CD4-positive, alpha-beta T cell treated with Interleukin-6 for 4 hours (primary cell): Measurements from ENCODE around the gene SMAD2.
A peak's percentile ranks its signal among the peaks of the same experiment; 100 is the strongest.
"Not testable (repeated sequence)": the region's sequence is repeated elsewhere in the genome, so short reads cannot be mapped to it uniquely, and the experiment has no call there.

Experiments
- DNase-seq: peaks from one replicate; pipeline ENCODE4 v3.0.0-alpha.2; 2020; ENCODE audit warnings: mixed read lengths

The SMAD2 gene

GRCh38 chr18:47788621-47789020 lies 141.8 kb downstream of the SMAD2 start:
- DNase-seq = no peak

DNA sequence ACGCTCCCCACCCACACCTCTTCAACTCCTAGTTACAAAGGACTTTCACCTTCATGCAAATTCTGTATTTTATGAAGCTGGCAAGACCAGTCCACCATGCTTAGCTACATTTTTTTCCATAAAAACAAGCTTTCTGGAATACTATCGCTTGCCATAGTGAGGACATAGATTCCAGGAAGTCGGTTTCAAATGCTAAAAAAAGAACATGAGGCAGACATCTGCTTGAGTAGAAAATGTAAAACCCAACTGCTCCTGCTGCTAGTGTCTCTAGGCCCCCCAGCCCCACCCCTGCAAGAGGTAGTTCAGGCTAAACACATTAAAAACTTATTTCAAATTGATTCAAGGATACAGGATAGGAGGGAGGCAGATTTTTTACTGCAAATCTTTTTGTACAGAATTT lies 148.9 kb downstream of the SMAD2 start:
- DNase-seq = no peak

DNA sequence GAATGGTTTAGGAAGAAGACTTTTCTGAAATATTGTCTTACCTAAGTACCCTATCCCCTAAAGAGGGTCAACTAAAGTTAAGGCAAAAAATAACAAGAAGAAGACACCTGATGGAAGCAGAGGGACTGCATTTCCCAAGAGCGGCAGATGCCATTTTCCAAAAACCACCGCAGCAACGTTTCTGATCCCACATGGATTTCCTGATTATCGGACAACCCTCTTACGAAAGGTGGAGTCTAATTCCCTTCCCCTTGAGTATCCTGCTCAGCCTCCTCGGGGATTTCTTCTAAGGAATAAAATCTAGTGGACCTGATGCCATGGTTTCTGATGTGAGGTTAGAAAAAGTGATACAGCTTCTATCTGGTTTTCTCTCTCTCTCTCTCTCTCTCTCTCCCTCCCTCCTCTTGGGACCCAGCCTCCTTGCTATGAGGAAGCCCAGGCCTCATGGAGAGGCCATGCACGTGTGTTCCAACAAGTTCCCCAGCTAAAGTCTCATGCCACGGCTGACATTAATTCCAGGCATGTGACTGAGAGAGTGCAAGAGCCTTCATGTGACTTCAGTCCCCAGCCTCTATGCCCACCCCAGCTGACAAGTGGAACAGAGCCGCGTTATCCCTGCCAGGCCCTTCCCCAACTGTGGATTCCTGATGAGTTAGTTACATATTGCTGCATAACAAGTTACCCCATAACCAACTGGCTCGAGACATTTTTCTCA lies 150.3 kb downstream of the SMAD2 start:
- DNase-seq = no peak

- no peak for DNase-seq
Observed at GRCh38 chr18:47779381-47779780, 151.1 kb downstream of the SMAD2 start.

- no peak for DNase-seq
Observed at GRCh38 chr18:47777626-47778025, 152.8 kb downstream of the SMAD2 start.

GRCh38 chr18:47775961-47776360 lies 154.5 kb downstream of the SMAD2 start:
- DNase-seq = no peak

GRCh38 chr18:47773931-47774330 lies 156.5 kb downstream of the SMAD2 start:
- no peak for DNase-seq

DNA sequence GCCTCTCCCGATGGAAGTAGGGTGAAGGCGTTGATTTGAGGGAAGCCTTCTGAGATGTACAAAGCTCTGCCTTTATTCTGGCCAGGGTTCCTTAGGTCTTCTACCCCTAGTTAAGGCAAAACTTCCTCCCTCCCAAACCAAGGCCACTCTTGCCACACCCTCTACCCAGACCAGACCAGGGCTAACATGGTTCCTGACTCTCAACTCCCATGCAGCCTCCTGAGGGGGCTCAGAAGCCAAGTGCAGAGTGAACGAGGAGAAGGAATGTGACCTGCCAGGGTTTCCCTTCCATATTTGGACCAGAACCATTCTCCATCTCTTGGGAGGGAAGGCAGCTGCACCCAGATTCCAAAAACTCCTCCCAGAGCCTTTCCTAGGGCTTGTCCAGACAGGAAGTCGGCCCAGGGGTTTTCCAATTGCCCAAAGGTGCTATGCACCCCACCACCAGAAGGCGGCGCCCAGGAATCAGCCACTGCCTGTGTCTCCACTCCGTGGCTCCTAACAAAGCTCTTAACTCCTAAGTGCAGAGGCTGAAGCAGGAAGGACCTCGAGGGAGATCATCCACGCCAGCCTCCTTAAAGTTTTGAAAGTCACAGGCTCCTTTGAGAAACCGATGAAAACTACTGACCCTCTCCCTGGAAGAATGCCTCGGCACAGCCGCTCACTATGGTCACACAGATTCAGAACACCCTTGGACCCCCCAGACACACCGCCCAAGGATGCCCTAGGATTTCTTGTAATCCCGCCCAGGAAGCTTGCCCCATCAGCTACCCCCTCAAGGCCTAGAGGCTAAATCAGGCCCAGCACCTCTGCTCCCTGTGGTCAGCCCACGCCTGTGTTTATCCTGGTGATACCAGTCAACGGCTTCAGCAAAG lies 157.8 kb downstream of the SMAD2 start:
- DNase-seq = peak; percentile 60

DNA sequence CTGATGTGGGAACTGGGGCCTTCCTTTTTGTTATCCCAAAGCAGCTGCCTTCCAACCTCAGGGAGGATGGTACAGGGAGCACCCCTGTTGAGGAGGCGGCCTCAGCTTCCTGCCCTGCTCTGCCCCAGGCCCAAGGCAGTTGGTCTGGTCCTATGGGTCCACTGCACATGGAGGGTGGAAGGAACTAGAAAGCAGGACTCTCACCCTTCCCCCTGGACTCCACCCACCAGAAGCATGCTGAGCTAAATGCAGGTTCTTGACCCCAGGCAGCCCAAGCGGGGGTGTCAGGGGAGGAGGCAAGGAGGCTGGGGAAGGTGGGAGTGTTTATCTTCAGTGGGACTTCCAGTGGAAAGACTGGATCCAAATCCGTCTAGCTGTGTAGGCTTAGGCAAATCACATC lies 158.5 kb downstream of the SMAD2 start:
- no peak for DNase-seq

DNA sequence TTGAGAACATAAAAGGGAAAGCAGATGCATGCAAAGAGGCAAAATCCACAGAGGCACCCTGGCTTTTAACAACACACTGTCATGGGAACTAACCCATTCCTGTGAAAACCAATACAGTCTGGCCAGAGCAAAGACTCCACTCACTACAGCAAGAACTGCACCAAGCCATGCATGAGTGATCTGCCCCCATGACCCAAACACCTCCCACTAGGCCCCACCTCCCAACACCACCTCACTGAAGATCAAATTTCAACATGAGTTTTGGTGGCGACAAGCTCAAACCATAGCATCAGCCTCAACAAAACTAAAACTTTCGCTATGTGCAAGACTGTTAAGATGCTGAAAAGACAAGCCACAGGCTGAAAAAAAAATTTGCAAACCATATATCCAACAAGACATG lies 162.8 kb downstream of the SMAD2 start:
- DNase-seq = no peak

DNA sequence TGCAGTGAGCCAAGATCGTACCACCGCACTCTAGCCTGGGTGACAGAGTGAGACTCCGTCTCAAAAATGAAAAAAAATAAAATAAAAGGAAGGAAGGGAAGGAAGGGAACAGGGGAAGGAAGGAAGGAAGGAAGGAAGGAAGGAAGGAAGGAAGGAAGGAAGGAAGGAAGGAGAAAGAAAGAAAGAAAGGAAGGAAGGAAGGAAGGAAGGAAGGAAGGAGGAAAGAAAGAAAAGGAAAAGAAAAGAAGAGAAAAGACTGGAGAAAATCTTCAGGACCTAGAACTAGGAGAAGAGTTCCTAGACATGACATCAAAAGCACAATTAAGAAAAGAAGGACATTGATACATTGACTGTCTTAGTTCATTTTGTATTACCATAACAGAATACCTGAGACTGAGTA lies 163.3 kb downstream of the SMAD2 start:
- not testable (repeated sequence) for DNase-seq
